Neuronal stem cell (in vitro differentiated cells): Measurements from ENCODE around the gene ZNF19.
A peak's percentile ranks its signal among the peaks of the same experiment; 100 is the strongest.

Source experiments
- DNase-seq: peaks from one replicate; pipeline ENCODE4 v3.0.0-alpha.2; 2013; ENCODE audit warnings: low spot score
- H2AFZ ChIP-seq: one replicate; pipeline ENCODE4 v1.6.1; 2013; ENCODE audit warnings: mild to moderate bottlenecking, low read length, inconsistent platforms
- H2AK5ac ChIP-seq: 2 replicates; pipeline ENCODE4 v1.6.1; 2013; ENCODE audit warnings: low read depth, mild to moderate bottlenecking, inconsistent platforms, low read length, moderate library complexity, mixed read lengths
- H2BK120ac ChIP-seq: 2 replicates; pipeline ENCODE4 v1.6.1; 2013; ENCODE audit warnings: low read depth, mild to moderate bottlenecking, inconsistent platforms, low read length, moderate library complexity, mixed read lengths
- H2BK12ac ChIP-seq: one replicate; pipeline ENCODE4 v1.6.1; 2013; ENCODE audit warnings: low read length, inconsistent platforms
- H2BK15ac ChIP-seq: 2 replicates; pipeline ENCODE4 v1.6.1; 2013; ENCODE audit warnings: mild to moderate bottlenecking, low read length, inconsistent platforms, mixed read lengths
- H2BK5ac ChIP-seq: one replicate; pipeline ENCODE4 v1.6.1; 2013; ENCODE audit warnings: inconsistent platforms, mild to moderate bottlenecking, low read length, moderate library complexity
- H3K14ac ChIP-seq: one replicate; pipeline ENCODE4 v1.6.1; 2013; ENCODE audit warnings: low read length, inconsistent platforms
- H3K18ac ChIP-seq: 2 replicates; pipeline ENCODE4 v1.6.1; 2013; ENCODE audit warnings: low read length, inconsistent platforms
- H3K23ac ChIP-seq: 2 replicates; pipeline ENCODE4 v1.6.1; 2013; ENCODE audit warnings: low read depth, mild to moderate bottlenecking, mixed read lengths, low read length, inconsistent platforms; ENCODE audit not compliant: poor library complexity
- H3K27ac ChIP-seq: replicated peaks from 3 replicates; pipeline ENCODE4 v1.5.1; 2013; ENCODE audit warnings: low read length, inconsistent platforms
- H3K27me3 ChIP-seq, 3 experiments: 2 replicates each; pipeline ENCODE4 v1.6.1; 2013; ENCODE audit warnings: low read length in 3 of 3, mild to moderate bottlenecking in 2 of 3, inconsistent platforms in 1 of 3, low read depth in 1 of 3, mixed read lengths in 1 of 3, moderate library complexity in 1 of 3; ENCODE audit not compliant: control insufficient read depth in 3 of 3, insufficient read depth in 3 of 3
- H3K36me3 ChIP-seq, 2 donors: replicated peaks in 1 of 2; 2 replicates each; pipeline ENCODE4 v1.6.1; 2013; ENCODE audit warnings: low read length in 2 of 2; ENCODE audit not compliant: control insufficient read depth in 2 of 2, insufficient read depth in 2 of 2
- H3K4ac ChIP-seq: 2 replicates; pipeline ENCODE4 v1.6.1; 2013; ENCODE audit warnings: inconsistent platforms, mild to moderate bottlenecking, low read length, moderate library complexity
- H3K4me1 ChIP-seq, 2 donors: 1 replicate in 1 of 2; 2 replicates in 1 of 2; pipeline ENCODE4 v1.6.1; 2013; ENCODE audit warnings: low read length in 2 of 2, low read depth in 1 of 2; ENCODE audit not compliant: control insufficient read depth in 2 of 2, insufficient read depth in 1 of 2
- H3K4me2 ChIP-seq: one replicate; pipeline ENCODE4 v1.6.1; 2013; ENCODE audit warnings: mild to moderate bottlenecking, low read length, inconsistent platforms; ENCODE audit not compliant: insufficient read depth, poor library complexity, severe bottlenecking
- H3K4me3 ChIP-seq, 2 donors: 2 replicates each; pipeline ENCODE4 v1.5.1; 2013; ENCODE audit warnings: low read length in 2 of 2, mild to moderate bottlenecking in 2 of 2, inconsistent platforms in 1 of 2, moderate library complexity in 1 of 2
- H3K79me1 ChIP-seq: one replicate; pipeline ENCODE4 v1.6.1; 2013; ENCODE audit warnings: low read depth, mild to moderate bottlenecking, inconsistent platforms, low read length, moderate library complexity
- H3K9ac ChIP-seq: one replicate; pipeline ENCODE4 v1.6.1; 2013; ENCODE audit warnings: mild to moderate bottlenecking, low read depth, low read length, inconsistent platforms; ENCODE audit not compliant: poor library complexity
- H3K9me3 ChIP-seq, 2 donors: replicated peaks in 1 of 2; 2 replicates each; pipeline versions ENCODE3 to v1.6.1; 2013; ENCODE audit warnings: low read length in 2 of 2, mild to moderate bottlenecking in 2 of 2, inconsistent platforms in 1 of 2, low read depth in 1 of 2, mixed read lengths in 1 of 2, moderate library complexity in 1 of 2; ENCODE audit not compliant: control insufficient read depth in 2 of 2, insufficient read depth in 1 of 2
- H4K8ac ChIP-seq: one replicate; pipeline ENCODE4 v1.6.1; 2013; ENCODE audit warnings: low read depth, mild to moderate bottlenecking, inconsistent platforms, low read length, moderate library complexity
- H4K91ac ChIP-seq: one replicate; pipeline ENCODE4 v1.6.1; 2013; ENCODE audit warnings: low read length, low read depth, mild to moderate bottlenecking, inconsistent platforms; ENCODE audit not compliant: poor library complexity
- WGBS, 2 donors: extraction: QIAGEN DNeasy Blood & Tissue Kit; methylation state at CpG; one replicate each; pipeline ENCODE4 v1.1.7; 2013; ENCODE audit warnings: missing lambda C conversion rate in 2 of 2, mixed read lengths in 1 of 2; ENCODE audit not compliant: insufficient read length in 2 of 2, insufficient replicate concordance in 1 of 2; ENCODE audit errors: extremely low coverage in 2 of 2; 5-methylcytosine and 5-hydroxymethylcytosine counted together

The ZNF19 gene

DNA sequence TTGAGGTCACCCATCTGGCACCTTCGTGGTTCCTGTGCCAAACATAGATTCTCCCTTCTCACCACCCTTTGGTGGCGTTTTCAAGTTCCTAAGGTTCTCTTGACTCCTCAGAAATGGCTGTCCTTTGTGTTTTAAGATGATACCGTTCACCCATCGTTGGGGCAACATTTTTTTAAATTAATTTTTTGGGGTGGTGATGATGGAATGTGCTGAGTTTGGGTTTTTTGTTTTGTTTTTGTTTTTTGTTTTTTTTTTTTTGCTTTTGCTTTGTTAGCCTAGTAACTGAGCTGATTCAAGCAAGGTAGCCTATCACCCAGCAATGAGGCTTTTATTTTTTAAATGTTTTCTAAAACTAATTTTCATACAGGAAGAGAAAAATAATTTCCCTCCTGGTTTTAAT, 39.7 kb upstream of the ZNF19 start:
- H2BK5ac ChIP-seq, result no peak overlapping the region
- no peaks in the 10 kb centered on the region for H3K9me3 ChIP-seq
- no peak overlapping the region for H2BK120ac ChIP-seq
- H3K79me1 ChIP-seq, result no peaks in the 10 kb centered on the region
- no peak overlapping the region for H2BK12ac ChIP-seq
- no CpG with 5 or more reads among the region's 4 CpGs for WGBS, 2 donors
- no peak overlapping the region for H3K4me3 ChIP-seq
- H3K14ac ChIP-seq, result no peak overlapping the region
- H2BK15ac ChIP-seq, result no peak overlapping the region
- no peak overlapping the region for H3K4ac ChIP-seq
- no peak for DNase-seq
- peaks cover 5 to 6% of the 10 kb centered on the region in 2 donors for H3K4me1 ChIP-seq
- no peak overlapping the region for H3K4me2 ChIP-seq
- H2AFZ ChIP-seq, result no peak overlapping the region
- no peaks in the 10 kb centered on the region for H3K36me3 ChIP-seq
- H3K27me3 ChIP-seq, result no peaks in the 10 kb centered on the region
- H3K27ac ChIP-seq, result no peak overlapping the region
- H3K23ac ChIP-seq, result no peak overlapping the region
- H4K91ac ChIP-seq, result no peak overlapping the region
- H3K18ac ChIP-seq, result no peak overlapping the region
- no peak overlapping the region for H4K8ac ChIP-seq
- H2AK5ac ChIP-seq, result no peak overlapping the region
- H3K9ac ChIP-seq, result no peak overlapping the region

DNA sequence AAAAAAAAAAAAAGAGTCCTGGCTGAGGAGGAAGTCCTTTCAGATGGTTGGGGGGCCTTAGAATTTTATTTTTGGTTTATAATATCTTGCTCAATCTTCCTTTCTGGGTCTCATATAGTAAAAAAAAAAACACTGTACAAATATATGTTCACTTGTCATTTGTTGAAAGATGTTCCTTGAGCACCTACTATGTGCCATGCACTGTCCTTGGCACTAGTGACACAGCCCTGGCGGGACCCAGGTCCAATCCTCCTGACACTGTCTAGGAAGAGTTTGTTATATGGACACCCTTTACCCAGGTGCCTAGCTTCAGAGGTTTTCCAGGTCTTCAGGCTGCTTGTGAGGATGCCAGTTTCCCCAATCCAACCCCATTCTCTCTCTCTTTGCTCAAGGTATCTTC, 39.1 kb upstream of the ZNF19 start:
- no peaks in the 10 kb centered on the region for H3K36me3 ChIP-seq
- no peaks in the 10 kb centered on the region for H3K27me3 ChIP-seq
- no peak overlapping the region for H3K18ac ChIP-seq
- H2BK12ac ChIP-seq, result no peak overlapping the region
- H3K14ac ChIP-seq, result no peak overlapping the region
- no peak overlapping the region for H3K4me3 ChIP-seq
- no CpG with 5 or more reads among the region's 1 CpG for whole genome bisulfite sequencing, 2 donors
- no peak for DNase-seq
- H3K4me2 ChIP-seq, result no peak overlapping the region
- H2BK120ac ChIP-seq, result no peak overlapping the region
- H3K23ac ChIP-seq, result no peak overlapping the region
- H2AFZ ChIP-seq, result no peak overlapping the region
- no peaks in the 10 kb centered on the region for H3K9me3 ChIP-seq
- H2BK15ac ChIP-seq, result no peak overlapping the region
- no peaks in the 10 kb centered on the region for H3K79me1 ChIP-seq
- peaks cover 5 to 6% of the 10 kb centered on the region in 2 donors for H3K4me1 ChIP-seq
- no peak overlapping the region for H4K8ac ChIP-seq
- no peak overlapping the region for H3K27ac ChIP-seq
- H4K91ac ChIP-seq, result no peak overlapping the region
- H2BK5ac ChIP-seq, result no peak overlapping the region
- no peak overlapping the region for H2AK5ac ChIP-seq
- no peak overlapping the region for H3K9ac ChIP-seq
- H3K4ac ChIP-seq, result no peak overlapping the region

DNA sequence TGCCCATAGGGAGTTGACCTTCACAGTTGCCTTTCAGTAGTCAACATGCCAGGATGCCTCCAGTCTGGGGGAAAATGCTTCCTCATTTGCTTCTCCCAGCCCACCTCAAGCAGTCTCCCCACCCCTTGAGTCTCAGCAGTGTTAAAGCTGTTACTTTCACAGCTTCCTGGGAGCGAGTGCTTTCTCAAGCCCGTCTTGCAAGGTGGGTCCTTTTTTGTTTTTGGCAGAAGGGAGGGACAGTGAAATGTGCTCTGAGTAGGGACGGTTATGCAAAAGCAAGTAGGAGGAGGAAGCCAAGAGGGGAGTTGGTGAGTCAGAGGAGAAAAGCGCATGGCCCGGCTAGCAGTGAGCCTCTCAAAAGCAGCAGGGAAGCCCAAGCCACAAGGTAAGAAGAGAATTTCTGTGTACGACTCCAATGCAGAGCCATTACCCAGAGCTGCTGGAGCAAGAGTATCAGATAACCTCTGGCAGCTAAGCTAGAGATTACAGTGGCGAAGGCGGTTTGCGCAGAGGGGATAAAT, 37.0 kb upstream of the ZNF19 start, which contains the start of gene CHST4:
Gene CHST4 (plus strand): TSS at position 316 of the 521 bp plus-strand sequence. CDS start 10,252 bp downstream, outside the sequence.
- H2BK5ac ChIP-seq, result no peak within 1 kb of the TSS
- H3K79me1 ChIP-seq, result no peaks in the 10 kb centered on the region
- no peak within 1 kb of the TSS for H3K4ac ChIP-seq
- no peak within 1 kb of the TSS for H2AK5ac ChIP-seq
- H3K36me3 ChIP-seq, result no peaks in the 10 kb centered on the region
- H3K18ac ChIP-seq, result no peak within 1 kb of the TSS
- peak within 1 kb of the TSS; percentile 46 for H3K4me2 ChIP-seq
- H3K14ac ChIP-seq, result no peak within 1 kb of the TSS
- H3K4me3 ChIP-seq, result no peak within 1 kb of the TSS
- DNase-seq, result peak; percentile 20
- H3K27me3 ChIP-seq, result no peaks in the 10 kb centered on the region
- H3K9me3 ChIP-seq, result no peaks in the 10 kb centered on the region
- no peak within 1 kb of the TSS for H3K23ac ChIP-seq
- no CpG with 5 or more reads among the region's 9 CpGs for WGBS, 2 donors
- H3K9ac ChIP-seq, result no peak within 1 kb of the TSS
- H3K27ac ChIP-seq, result no peak within 1 kb of the TSS
- H2BK120ac ChIP-seq, result no peak within 1 kb of the TSS
- no peak within 1 kb of the TSS for H4K91ac ChIP-seq
- no peak within 1 kb of the TSS for H4K8ac ChIP-seq
- no peak within 1 kb of the TSS for H2BK15ac ChIP-seq
- H2AFZ ChIP-seq, result peak within 1 kb of the TSS; percentile 36
- no peak within 1 kb of the TSS for H2BK12ac ChIP-seq
- H3K4me1 ChIP-seq, result peaks cover 5 to 6% of the 10 kb centered on the region in 2 donors

DNA sequence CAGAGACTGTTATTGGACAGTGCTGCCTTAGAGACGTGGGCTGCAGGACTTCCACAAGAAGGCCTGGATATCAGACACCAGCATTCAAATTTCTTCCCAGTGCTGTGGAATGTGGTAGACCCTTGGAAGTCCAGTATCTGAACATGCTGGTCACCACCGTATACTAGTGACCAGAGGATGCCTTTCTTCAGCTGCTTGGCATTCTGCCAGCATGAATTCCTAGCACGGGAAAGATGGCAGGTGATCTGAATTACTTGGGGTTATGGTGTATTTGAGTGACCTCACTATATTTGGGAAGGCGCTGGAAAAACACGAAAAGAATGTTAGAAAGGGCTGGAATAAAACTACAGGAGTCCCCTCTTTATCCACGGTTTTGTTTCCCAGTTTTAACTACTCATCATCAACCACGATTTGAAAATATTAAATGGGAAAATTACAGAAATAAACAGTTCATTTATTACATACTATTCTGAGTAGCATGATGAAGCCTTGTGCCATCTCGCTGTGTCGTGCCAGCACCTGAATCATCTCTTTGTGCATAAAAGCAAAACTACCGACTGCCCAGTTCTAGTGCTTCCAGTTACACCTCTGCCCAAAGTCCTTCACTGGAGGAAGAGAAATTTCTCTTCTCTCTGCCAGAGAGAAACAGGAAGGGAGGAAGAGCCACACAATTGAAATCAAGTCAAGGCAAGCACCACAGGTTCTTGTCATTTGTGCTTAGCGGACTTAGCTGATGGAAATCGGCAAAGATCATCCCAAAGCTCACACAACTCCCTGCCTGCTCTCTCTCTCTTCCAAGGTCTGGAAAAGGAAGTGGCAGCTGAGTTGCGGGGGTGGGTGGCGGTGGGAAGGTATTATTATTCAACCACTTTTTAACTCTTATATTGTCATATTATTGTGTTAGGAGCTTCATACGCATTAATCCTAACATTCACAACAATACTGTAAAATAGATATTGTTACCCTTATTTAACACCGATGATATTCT, 35.7 kb upstream of the ZNF19 start:
- Histone ChIP-seq H3K14ac (no peak overlapping the region), H4K8ac (no peak overlapping the region), H2BK120ac (no peak overlapping the region), H3K4me3 (no peak overlapping the region), H2AK5ac (no peak overlapping the region), H3K4me2 (no peak overlapping the region), H2AFZ (no peak overlapping the region), H4K91ac (no peak overlapping the region), H3K27me3 (no peaks in the 10 kb centered on the region), H3K27ac (no peak overlapping the region), H2BK12ac (no peak overlapping the region), H3K79me1 (no peaks in the 10 kb centered on the region), H3K4me1 (peaks cover 5 to 6% of the 10 kb centered on the region in 2 donors), H3K4ac (no peak overlapping the region), H3K9me3 (no peaks in the 10 kb centered on the region), H3K9ac (no peak overlapping the region), H2BK15ac (no peak overlapping the region), H3K18ac (no peak overlapping the region), H3K23ac (no peak overlapping the region), H3K36me3 (no peaks in the 10 kb centered on the region), H2BK5ac (no peak overlapping the region)
- WGBS, 2 donors, result no CpG with 5 or more reads among the region's 16 CpGs
- no peak for DNase-seq
